Fibroblast of gingiva (primary cell): ENCODE data around the gene NDUFB8.
A peak's percentile ranks its signal among the peaks of the same experiment; 100 is the strongest.

Source experiments
- DNase-seq: peaks from one replicate; pipeline ENCODE4 v3.0.0-alpha.2; 2011; ENCODE audit warnings: low read depth

The NDUFB8 gene

DNA sequence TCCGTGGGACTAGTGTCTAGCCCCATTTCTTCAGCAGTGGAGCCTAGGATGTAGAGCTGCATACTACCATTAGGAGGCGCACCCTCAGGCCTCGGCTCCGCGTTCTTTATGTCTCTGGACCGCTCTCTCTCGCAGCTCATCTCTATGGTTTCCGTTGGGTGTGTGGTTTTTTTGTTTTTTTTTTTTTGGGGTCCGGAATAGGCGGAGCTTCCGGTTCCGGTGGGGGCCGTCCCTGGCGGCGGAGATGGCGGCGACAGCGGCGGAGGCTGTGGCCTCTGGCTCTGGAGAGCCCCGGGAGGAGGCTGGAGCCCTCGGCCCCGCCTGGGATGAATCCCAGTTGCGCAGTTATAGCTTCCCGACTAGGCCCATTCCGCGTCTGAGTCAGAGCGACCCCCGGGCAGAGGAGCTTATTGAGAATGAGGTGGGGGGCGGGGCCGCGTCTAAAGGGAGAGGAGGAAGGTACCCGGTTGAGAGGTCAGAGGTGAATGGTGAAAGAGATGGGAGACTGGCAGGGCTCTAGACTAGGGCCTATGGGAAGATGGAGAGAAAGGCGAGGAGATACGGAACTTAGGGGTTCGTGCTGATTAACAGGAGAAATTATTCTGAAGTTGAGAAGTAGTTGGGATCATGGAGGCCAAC is 6.2 kb upstream of the NDUFB8 start, which contains the start of gene HIF1AN:
TSS of gene HIF1AN (plus strand) at position 229 of the 639 bp plus-strand sequence. CDS start at position 245, 16 bp downstream.
- peak; percentile 93 for DNase-seq

DNA sequence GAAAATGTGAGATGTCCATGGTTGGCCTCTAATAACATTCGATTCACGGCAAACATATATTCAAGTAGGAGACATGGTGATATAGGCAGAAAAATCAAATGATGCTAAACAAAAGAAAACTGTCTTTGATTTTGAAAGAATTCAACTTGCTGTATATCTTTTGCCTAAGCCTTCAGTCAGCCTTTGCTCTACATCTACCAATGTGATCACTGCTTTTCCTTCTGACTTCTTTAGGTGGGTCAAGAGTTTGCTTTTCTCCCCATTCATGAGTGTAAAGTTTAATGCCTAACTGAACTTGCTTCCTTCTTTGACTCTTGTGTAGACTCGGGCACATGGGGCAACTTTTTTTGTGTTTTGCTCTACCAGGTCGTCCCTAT is 5.7 kb upstream of the NDUFB8 start:
- no peak for DNase-seq

DNA sequence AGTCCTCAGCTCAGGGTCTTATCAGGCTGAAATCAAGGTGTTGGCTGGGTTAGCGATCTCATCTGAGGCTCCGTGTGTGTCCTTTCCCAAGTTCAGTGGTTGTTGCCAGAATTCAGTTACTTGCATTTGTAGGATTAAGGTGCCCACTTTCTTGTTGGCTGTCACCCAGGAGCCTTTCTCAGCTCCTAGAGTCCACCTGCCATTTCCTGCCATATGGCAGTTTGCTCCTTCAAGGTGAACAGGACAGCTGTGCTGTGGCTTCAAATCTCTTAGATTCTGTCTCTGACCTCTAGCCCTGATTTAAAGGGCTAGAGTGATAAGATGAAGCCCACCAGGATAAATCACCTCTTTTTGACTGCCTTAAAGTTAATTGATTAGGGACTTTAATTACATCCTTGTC is 5.1 kb upstream of the NDUFB8 start:
- no peak for DNase-seq

DNA sequence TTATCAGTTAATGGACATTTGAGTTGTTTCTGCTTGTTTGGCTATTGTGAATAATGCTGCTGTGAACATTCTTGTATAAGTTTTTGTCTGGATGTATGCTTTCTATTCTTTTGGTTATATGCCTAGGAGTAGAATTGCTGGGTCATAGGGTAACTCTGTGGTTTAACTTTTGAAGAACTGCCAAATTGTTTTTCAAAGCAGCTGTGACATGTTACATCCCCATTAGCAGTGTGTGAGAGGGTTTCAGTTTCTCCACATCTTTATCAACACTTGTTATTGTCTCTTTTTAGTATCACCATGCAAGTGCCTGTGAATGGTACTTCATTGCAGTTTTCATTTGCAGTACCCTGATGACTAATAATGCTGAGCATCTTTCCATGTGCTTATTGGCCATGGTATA is 2.1 kb upstream of the NDUFB8 start:
- DNase-seq: no peak

DNA sequence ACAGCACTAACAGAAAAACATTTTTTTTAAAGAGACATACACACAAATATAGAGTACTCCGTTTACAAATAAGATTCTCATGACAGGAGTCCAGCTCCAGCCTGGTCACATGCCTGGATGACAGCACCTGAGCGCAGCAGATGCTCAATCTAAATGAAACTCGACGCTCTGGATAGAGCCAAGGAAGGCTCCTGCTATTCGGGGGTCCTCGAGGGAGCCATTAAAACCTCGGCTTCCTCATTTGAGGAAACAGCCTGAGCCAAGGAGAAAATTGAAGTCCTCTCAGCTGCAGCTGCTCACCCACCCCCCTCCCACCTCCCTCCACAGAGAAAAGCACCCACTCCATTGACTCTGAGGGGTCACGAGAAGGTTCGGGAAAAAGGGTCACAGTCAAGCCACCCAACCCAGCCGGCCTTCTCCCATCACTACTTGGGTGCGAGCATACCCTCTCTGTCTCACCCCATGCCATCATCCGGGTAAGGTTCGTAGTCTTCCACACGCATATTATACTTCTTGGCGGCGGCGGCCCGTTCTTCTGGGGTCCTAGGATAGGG is 673 bp downstream of the NDUFB8 start:
- DNase-seq: no peak

DNA sequence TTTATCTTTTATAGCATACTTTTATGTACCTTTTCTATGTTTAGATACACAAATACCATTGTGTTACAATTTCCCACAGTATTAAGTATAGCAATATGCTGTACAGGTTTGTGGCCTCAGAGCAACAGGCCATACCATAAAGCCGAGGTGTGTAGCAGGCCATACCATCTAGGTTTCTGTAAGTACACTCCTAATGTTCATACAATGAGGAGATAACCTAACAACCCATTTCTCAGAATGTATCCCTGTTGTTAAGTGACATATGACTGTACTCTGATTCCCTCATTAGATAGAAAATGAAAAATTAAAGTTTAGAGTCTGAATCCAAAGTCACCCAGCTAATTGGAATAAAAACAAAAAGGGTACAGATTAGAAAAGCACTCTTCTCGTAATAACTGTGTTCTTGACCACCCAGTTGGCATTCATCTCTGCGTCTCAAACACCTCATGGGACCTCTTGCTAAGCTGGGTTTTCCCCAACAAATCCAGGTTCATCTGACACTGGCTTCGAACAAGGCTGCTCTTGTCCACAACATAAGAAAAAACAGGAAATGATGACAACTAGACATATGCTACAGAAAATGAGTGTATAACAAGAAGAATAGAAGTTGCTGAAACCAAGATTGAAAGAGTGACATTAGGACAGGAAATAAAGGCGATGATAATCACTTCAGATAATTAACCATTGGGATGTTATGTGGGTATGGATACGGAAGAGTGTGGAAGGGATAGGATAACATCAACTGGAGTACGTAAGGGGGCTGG is 1.4 kb downstream of the NDUFB8 start:
- DNase-seq: no peak

DNA sequence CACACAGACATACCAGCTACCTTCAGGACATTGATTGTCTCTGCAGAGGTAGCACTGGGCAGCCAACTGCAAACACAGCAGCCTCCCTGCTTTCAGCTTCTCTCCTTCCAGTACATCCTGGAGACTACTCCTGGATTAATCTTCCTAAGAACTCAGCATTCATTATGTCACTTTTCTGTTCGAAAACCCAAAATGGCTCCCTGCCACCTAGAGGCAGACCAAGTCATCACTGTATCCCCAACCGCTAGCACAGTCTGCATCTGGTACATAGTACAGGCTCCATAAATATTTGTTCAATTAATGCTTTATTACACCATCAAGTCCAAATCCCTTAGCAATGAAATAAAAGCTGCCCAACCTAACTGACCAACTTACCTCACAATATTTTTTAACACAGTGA is 5.0 kb downstream of the NDUFB8 start:
- DNase-seq: no peak

DNA sequence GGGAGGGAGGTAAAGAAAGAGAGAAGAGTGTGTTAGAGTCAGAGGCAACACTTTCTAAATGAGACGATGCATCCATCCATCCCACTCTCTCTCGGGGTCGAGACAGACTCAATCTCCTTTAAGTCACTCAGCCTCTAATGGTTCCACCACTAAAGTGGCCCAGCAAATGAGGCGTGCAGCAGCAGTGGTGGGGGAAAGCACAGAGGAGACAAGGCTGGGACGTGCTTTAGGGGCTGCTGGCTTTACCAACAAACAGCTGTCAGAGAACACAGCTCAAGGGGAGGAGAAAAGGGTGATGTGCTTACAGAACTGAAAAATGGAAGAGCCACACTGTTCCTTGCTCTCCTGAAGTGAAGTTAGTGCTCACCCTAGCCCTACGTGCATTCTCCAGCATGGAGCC is 5.5 kb downstream of the NDUFB8 start:
- DNase-seq: no peak

DNA sequence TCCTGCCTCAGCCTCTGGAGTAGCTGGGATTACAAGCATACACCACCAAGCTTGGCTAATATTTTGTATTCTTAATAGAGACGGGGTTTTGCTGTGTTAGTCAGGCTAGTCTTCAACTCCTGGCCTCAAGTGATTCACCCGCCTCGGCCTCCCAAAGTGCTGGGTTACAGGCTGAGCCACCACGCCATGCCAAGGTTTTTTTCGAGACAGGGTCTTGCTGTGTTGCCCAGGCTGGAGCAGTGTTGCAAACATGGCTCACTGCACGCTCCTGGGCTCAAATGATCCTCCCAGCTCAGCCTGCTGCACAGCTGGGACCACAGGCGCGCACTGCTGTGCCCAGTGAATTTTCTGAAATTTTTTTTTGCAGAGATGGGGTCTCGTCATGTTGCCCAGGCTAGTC is 6.7 kb downstream of the NDUFB8 start:
- DNase-seq: no peak

DNA sequence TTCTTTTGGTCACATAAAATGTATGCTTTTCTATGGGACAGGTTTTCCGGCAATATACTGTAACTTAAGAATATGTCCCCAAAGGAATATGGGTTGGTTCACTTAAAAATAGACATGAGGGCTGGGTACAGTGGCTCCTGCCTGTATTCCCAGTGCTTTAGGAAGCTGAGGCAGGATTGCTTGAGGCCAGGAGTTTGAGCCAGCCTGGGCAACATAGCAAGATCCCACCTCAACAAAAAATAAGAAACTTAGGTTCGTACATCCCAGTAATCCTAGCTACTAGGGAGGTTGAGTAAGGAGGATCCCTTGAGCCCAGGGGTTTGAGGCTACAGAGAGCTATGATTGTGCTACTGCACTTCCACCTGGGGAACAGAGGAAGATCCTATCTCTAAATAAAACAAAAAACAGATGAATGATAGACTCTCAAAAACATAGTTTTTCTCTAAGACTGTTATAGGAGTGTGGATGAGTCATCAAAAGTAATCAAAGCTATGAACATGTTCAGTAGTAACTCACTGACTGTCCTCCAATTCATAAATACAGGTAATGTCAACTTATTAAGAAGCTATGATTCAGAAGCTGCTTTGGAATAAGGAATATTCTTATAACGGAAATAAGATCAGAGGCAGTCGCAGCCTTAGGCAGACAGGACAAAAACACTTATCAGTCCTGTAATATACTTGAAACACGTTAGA is 7.4 kb downstream of the NDUFB8 start:
- DNase-seq: no peak

DNA sequence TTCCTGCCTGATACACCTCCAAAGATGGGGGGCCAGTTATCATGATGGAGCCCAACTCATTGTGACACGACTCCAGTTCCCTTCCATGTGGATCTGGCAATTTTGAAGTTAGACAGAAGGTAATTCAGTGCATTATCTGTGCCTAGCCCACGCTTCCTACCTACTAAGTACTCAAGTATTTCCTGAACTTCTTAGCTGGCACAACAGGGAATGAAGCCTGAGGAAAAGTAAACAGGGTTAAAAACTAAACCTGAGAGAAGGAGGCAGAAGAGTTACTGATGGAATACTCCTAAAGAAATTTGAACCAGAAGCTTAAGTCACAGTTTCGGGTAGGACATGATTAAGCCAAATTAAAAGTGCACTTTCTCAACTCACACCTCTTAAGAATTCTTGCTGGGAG is 8.9 kb downstream of the NDUFB8 start:
- no peak for DNase-seq

DNA sequence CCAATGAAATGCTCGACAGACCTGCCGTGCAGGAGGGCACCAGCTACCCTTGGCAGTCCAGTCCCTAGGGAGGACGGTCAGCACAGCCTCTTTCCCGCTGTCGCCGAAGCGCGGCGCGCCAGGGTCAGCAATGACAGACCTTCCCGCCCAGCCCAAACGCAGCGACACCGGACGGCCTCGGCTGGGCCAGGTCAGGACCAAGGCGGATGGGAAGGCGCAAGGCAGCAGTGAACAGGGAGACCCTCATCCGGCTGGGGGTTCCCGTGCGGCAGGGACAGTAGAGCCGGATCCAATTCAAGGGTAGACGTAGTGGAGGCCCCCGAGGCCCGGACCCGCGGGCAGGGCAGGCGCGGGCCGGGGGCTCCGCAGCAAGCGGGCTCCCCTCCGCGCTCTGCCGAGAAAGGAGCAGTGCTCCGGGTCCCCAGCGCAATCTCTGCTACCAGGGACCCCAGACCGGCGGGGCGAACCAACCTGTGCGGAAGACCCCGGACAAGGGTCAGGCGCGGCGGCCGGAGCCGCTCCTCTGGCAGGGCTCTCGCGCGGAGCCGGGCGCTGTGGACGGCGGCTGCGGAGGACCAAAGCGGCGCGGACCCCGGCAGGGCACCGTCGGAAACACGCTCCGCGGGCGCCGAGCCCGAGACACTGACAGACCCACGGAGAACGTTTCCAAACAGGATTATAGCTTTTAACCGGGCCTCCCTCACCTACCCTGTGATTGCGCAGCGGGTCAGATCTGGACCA is 10.2 kb downstream of the NDUFB8 start, which contains the start of gene SEC31B:
TSS of gene SEC31B (minus strand) at position 551 of the 741 bp plus-strand sequence. CDS start 2,909 bp downstream, outside the sequence.
- DNase-seq: no peak

DNA sequence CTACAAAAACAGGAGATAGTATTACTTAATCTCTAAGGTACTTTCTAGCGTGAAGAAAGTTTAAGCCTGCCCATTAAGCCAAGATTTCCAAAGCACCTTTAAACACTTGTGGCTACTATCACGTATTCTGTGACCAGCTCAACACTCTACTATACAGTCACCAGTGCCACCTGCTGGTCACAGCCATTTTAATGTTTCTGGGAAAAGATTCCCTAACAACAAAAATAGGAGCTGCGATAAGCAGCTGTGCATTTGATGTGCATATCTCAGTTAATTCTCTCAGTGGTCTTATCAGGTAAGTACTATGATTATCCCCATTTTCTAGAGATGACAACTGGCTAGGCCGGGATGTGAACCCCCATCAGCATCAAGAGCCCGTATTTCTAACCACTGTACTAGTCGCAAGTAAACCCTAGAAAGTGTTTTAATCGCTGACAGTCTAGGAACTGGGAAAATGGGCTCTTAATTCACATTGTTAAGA is 10.9 kb downstream of the NDUFB8 start:
- DNase-seq: peak; percentile 38

DNA sequence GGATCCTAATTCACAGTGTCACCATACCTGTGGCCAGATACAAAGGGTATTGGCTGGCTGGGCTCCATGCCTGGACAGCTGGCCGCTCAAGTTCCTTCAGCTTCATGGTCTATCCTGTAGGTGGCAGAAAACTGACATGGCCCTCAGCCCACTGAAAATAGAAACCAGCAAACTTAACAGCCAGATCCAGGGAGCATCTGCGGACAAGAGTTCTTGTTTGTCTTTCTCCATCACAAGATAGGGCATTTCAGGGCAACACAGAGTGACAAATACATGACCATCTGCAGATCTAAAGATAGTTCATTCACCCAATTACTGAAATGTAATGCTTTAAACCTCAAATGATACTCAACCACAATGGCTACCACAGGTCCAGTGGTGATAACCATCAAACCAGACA is 12.8 kb downstream of the NDUFB8 start:
- DNase-seq: no peak

DNA sequence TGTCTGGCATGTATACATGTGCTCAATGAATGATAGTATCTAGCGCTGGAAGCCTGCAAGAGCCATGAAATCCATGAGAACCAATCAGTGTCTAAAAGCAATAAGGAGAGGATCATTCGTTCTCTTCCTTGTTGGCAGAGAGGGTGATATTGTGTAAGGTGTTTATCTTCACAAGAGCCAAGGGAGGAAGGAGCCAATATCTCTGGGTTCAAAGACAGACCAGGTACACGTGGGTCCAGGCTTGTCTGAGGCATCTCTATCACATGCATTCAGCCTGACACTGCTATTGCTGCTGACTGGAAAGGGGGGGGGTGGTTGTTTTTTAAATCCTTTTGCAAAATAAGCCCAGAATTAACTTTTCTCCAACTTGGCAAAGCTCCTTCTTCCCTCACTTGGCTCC is 14.1 kb downstream of the NDUFB8 start:
- no peak for DNase-seq

DNA sequence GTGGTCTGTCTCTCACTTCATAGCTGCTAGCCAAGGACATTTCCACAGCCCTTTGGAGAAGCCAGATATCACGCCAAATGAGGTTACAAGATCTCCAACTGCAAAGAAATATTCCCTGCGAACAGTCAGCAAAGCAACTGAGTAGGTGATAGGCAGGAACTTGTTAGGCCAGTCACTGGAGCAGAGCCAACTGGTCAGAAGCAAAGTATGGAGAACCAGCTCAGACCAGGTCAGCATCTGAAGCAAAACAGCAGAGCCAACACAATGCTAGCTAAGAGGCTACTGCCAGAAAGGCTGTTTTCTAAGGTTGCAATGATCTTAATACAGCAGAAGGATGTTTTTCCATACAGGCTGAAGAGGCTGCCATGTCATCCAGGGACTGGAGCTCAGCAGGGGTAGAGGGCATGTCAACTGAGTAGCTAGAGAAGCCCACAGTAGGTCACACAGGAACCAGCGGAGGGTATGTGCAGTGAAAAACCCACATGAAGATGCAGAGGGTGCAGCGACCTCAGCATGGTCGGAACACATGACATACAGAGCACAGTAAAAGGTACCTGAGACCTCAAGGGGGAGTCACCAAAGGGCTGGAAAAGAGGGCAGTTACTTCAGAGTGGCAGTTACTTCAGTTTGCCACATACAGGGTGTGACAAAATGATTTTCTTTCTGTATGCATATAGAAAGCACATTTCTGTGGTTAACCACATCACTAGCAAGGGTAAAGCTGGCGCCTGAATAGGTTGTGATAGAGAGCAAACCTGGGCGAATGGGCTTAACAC is 18.9 kb downstream of the NDUFB8 start:
- DNase-seq: no peak

DNA sequence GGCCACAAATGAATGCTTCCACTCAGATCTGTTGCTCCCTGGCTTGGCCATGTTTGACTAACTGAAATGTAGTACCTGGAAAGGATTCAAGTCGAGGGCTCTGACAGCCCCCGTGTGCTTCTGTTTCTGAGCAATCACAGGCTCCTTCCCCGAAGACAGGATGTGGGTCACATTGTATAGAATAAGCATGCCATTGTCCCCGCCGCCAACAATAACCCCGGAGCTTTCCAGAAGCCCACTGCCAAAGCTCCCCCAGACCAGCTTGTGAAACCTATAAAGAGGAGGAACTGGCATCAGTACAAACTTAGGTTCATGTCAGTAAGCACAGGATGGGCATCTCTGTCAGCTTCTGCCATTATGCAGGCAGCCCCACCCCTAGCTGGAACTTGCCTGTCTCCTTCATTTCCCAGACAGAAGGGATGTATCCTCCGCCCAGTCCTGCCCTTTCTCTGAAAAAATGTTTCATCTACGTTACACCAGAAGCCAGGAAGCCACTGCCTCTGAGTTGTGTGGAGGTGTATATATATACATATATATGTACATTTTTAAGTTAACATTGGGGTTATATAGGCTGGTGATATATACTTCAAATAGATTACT is 20.3 kb downstream of the NDUFB8 start:
- no peak for DNase-seq

DNA sequence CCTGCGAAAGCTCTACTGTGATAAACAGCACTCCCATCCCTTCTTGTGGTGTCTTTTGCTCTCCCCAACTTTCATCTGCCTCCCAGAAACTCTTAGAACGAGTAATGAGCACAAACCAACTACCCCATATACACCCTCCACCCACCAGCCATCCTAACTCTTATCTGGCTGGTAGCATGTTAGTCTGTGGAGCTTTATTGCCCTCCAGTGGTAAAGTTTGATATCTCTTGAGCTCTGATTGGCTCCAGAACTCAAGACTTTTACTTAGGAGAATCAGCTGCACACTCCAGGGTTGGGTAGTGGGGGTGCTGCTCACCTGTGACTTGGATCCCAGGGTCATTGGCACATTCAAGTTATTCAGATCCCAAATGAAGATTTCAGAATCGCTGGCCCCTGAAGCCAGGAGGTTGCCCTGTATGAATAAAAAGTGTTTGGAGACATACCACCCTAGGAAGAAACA is 20.9 kb downstream of the NDUFB8 start:
- DNase-seq: peak; percentile 30

DNA sequence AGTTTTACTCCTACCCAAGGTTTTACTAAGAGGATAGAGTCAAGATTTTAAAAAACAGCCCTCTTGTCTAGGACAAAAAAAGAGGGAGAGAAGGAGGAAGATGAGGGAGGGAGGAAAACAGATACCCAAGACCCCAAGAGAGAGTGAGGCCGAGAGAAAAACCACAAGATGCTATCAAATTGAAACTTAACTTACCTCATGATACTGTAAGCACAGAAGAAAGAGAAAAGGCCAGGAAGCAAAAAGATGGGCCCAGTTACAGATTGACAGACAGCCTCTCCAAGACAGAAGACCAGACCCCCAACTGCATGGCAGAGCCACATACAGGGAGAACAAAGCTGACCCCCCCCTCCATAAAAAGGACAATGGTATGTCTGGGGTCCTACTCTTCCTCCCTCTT is 21.4 kb downstream of the NDUFB8 start:
- no peak for DNase-seq

DNA sequence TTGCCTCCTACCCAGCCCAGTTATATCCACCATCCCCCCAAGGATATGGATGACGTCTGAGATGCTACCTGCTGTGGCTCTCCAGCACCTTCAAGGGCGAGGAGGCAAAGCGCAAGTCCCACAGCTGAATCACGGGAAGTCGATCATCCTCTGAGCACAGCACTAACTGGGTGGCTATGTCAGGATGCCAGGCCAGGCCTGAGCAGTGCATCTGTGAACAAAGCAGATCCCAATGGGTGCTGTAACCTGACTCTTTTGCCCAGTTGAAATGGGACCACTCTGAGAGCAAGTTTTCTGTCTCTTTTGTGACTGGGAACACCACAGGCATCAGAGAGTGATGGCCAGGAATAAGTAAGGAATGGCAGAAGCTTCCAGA is 22.3 kb downstream of the NDUFB8 start:
- DNase-seq: no peak
